KMS-11 (cell line): ENCODE results near the gene WIZ.

Source experiments
- H2AFZ ChIP-seq: fragments of 200-600 bp; sonication (generic); 2 replicates; pipeline ENCODE4 v1.6.1; 2016; ENCODE audit warnings: antibody characterized with exemption, mixed run types, low read depth
- H3K27ac ChIP-seq: fragments of 200-600 bp; sonication (generic); 2 replicates; pipeline ENCODE4 v1.6.1; 2016; ENCODE audit warnings: mild to moderate bottlenecking, mixed run types
- H3K27me3 ChIP-seq: fragments of 200-600 bp; sonication (generic); 2 replicates; pipeline ENCODE4 v1.6.1; 2017; ENCODE audit warnings: mild to moderate bottlenecking, low read depth, mixed run types, moderate library complexity; ENCODE audit not compliant: insufficient read depth
- H3K36me3 ChIP-seq: fragments of 200-600 bp; sonication (generic); 2 replicates; pipeline ENCODE4 v1.6.1; 2017; ENCODE audit warnings: mild to moderate bottlenecking, mixed run types; ENCODE audit not compliant: insufficient read depth
- H3K4me1 ChIP-seq: fragments of 200-600 bp; sonication (generic); 2 replicates; pipeline ENCODE4 v1.6.1; 2016; ENCODE audit warnings: mild to moderate bottlenecking, low read depth, mixed run types; ENCODE audit not compliant: poor library complexity, severe bottlenecking
- H3K4me2 ChIP-seq: fragments of 200-600 bp; sonication (generic); 2 replicates; pipeline ENCODE4 v1.7.0; 2016; ENCODE audit warnings: mild to moderate bottlenecking, mixed run types
- H3K4me3 ChIP-seq: fragments of 200-600 bp; sonication (generic); IDR thresholded peaks from 2 replicates; pipeline ENCODE4 v1.6.1; 2017; ENCODE audit warnings: low read depth, low read length, mixed read lengths; ENCODE audit not compliant: insufficient read depth
- H3K79me2 ChIP-seq: fragments of 200-600 bp; sonication (generic); 2 replicates; pipeline ENCODE4 v1.6.1; 2016; ENCODE audit warnings: low read depth, mixed run types; ENCODE audit not compliant: insufficient read depth
- H3K9ac ChIP-seq: fragments of 200-600 bp; sonication (generic); 2 replicates; pipeline ENCODE4 v1.6.1; 2016; ENCODE audit warnings: mild to moderate bottlenecking, mixed run types
- H4K20me1 ChIP-seq: fragments of 200-600 bp; sonication (generic); 2 replicates; pipeline ENCODE4 v1.6.1; 2016; ENCODE audit warnings: mild to moderate bottlenecking, mixed run types; ENCODE audit not compliant: insufficient read depth
- CTCF ChIP-seq: fragments of 200-600 bp; sonication (generic); conservative IDR thresholded peaks from 2 replicates; pipeline ENCODE4 v1.6.1; 2017; ENCODE audit warnings: low read depth, mild to moderate bottlenecking, antibody characterized with exemption, low read length, moderate library complexity, mixed read lengths

The WIZ gene

DNA sequence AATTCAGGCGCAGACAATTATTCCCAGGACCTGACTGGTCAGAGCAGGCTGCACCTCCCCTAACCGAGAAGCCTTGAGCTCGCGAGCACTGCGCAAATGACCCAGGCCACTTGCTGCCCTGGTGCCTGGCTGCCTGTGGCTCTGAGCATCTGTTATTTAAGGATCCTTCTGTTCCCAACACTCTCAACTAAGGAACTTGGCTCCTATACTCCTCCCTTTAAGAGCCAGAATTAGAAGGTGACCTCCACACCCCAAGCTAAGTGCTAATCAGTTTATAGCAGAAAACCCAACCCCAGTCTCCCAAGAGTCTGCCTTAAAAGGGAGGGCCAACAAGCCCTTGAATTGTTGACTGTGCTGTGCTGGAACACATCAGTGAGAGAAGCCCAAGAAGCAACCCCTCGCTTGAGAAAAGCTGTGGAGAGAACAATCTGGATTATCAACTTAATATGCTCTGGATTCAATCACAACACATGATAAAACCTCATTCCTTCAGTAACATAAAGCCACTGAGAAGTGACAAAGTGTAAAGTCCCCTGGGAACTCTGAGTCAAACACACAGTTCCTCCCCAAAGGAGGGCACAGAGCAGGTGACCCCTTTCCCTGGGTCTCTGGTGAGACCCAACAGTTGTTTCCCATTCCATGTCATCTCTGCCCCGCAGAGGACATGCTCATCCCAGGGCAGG is 45.5 kb downstream of the WIZ start:
- Histone ChIP-seq H2AFZ (no peak overlapping the region), H3K36me3 (no peaks in the 10 kb centered on the region), H3K4me2 (no peak overlapping the region), H3K4me1 (peaks cover 6% of the 10 kb centered on the region), H3K27ac (no peak overlapping the region), H3K9ac (no peak overlapping the region), H3K27me3 (no peaks in the 10 kb centered on the region), H3K4me3 (no peak overlapping the region), H3K79me2 (peaks cover 74% of the 10 kb centered on the region), H4K20me1 (peaks cover 7% of the 10 kb centered on the region; the same call in 1 of the 2 replicates)
- no peak for TF ChIP-seq CTCF

DNA sequence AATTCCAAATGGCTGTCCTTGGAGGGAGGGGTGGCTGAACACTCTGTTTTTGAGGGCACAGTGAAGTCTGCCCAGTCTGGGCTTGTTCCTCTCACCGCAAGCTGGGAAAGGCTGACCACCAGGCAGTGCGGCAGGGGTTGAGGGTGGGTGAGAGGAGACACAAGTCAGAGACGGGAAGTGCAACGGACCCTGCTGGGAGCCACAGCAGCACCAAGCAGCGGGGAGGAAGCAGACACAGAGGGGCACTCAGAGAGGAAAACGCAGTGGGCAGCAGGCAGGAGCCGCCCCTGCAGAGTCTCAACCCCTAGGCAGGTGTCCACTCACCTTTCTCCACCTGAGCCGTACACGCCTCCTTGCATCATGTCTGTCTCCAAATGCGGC is 46.6 kb downstream of the WIZ start:
- Histone ChIP-seq H3K9ac (no peak overlapping the region), H3K79me2 (peaks cover 63% of the 10 kb centered on the region), H2AFZ (no peak overlapping the region), H3K27me3 (no peaks in the 10 kb centered on the region), H3K4me1 (peaks cover 6% of the 10 kb centered on the region), H4K20me1 (peaks cover 7% of the 10 kb centered on the region; the same call in 1 of the 2 replicates), H3K4me2 (no peak overlapping the region), H3K4me3 (no peak overlapping the region), H3K27ac (no peak overlapping the region), H3K36me3 (no peaks in the 10 kb centered on the region)
- TF ChIP-seq CTCF: no peak

DNA sequence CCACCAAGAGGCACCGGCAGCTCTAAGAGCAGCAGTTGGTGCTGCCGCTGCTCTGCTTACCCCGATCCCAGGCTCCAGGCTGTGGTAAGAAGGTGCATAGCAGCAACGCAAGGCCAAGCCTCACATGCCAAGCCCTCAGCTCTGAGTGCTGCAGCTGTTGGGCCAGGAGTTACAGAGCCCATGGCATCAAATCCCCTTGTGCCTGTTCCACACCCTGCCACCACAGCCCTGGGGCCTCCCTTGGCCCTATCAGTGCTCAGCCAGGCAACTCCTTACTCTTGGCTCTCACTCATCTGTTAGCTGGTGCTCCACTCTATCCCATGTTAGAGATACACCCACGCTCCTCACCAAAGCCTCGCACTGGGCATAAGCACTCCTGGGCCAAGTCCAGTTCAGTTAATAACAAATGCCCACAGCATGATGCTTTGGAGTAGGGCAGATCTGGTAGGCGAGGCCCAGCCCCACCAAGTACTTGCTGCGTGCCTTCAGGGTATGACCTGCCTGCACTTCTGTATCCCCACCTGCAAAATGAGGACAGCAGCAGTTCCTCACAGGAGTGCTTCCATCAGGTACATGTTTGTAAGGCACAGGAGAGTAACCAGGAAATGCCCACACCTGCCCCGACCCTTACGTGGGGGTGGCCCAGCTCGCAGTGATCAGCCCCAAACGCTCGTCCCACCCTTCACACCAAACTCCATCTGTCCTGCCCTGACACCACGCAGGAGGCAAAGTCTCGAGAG is 47.2 kb downstream of the WIZ start:
- H3K4me2 ChIP-seq: no peak overlapping the region
- H2AFZ ChIP-seq: no peak overlapping the region
- H3K36me3 ChIP-seq: no peaks in the 10 kb centered on the region; the same call in 1 of the 2 replicates
- peaks cover 4% of the 10 kb centered on the region for H3K4me1 ChIP-seq
- no peaks in the 10 kb centered on the region for H3K27me3 ChIP-seq
- H4K20me1 ChIP-seq: peaks cover 7% of the 10 kb centered on the region; the same call in 1 of the 2 replicates
- H3K27ac ChIP-seq: no peak overlapping the region
- peaks cover 58% of the 10 kb centered on the region for H3K79me2 ChIP-seq
- H3K9ac ChIP-seq: no peak overlapping the region
- no peak for TF ChIP-seq CTCF
- no peak overlapping the region for H3K4me3 ChIP-seq

DNA sequence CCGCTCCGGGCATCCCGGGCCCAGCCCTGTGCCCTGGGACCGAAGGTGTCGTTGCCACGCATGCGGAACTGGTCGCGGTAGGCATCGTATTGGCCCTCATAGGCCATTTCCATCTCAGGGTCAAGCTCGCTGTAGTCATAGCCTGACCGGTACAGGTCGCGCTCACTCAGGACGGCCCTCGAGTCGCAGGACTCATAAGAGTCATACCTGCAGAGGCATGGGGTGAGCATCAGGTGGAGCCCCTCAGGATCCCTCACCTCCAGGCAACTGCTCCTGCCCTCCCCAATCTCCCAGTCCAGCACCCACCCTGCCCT is 48.4 kb downstream of the WIZ start:
- Histone ChIP-seq H3K27ac (no peak overlapping the region), H3K79me2 (peaks cover 45% of the 10 kb centered on the region), H3K4me1 (no peaks in the 10 kb centered on the region), H2AFZ (no peak overlapping the region), H3K36me3 (no peaks in the 10 kb centered on the region; the same call in 1 of the 2 replicates), H3K9ac (no peak overlapping the region), H3K27me3 (no peaks in the 10 kb centered on the region), H3K4me2 (no peak overlapping the region), H4K20me1 (peaks cover 7% of the 10 kb centered on the region; the same call in 1 of the 2 replicates), H3K4me3 (no peak overlapping the region)
- no peak for TF ChIP-seq CTCF
